Activated CD4-positive, alpha-beta T cell treated with anti-CD3 and anti-CD28 coated beads, Interleukin-2, amount 10 ng/mL, durations not matched to agents 7 days and 5 days (primary cell): ENCODE data around the gene IGF1R. TPM values are rescaled to one million over a fixed set of nuclear protein-coding genes. Genes with fewer than 3 reads are reported as not detected.

Experiments
- CTCF ChIA-PET: fragments of 350-600 bp; sonication (Branson Sonifier 250); formaldehyde crosslinking; loops from one replicate; lab custom pipeline; 2021; ENCODE audit warnings: antibody characterized with exemption; lab: Charles Lee
- POLR2A ChIA-PET: fragments of 350-600 bp; sonication (Branson Sonifier 250); formaldehyde crosslinking; loops from one replicate; lab custom pipeline; 2021; ENCODE audit warnings: antibody characterized with exemption; lab: Charles Lee
- DNase-seq: peaks from one replicate; pipeline ENCODE4 v3.0.0-alpha.2; 2020
- H3K27ac Mint-ChIP-seq: one replicate; pipeline ENCODE4 v1.8.0; 2021; ENCODE audit warnings: mild to moderate bottlenecking, moderate library complexity, mixed read lengths
- H3K27me3 Mint-ChIP-seq: one replicate; pipeline ENCODE4 v1.8.0; 2021; ENCODE audit warnings: mixed read lengths
- H3K36me3 Mint-ChIP-seq: one replicate; pipeline ENCODE4 v1.8.0; 2021; ENCODE audit warnings: low read depth, mixed read lengths
- H3K4me1 Mint-ChIP-seq: one replicate; pipeline ENCODE4 v1.8.0; 2021; ENCODE audit warnings: mixed read lengths
- H3K4me3 Mint-ChIP-seq: one replicate; pipeline ENCODE4 v1.8.0; 2021; ENCODE audit warnings: mild to moderate bottlenecking, moderate library complexity, mixed read lengths
- H3K9me3 Mint-ChIP-seq: one replicate; pipeline ENCODE4 v1.8.0; 2021; ENCODE audit warnings: mixed read lengths
- total RNA-seq, 2 experiments: library from RNA; stranded (reverse); gene quantifications; one replicate each; pipeline ENCODE4 v1.2.3, GENCODE V29; 2021

The IGF1R gene
- total RNA-seq, 2 experiments from 2014 or later = 18.8 to 24.8 TPM

- H3K27ac Mint-ChIP-seq = no peak overlapping the region
- ChIA-PET CTCF (no interaction called here), POLR2A (interaction anchor here (0.7 kb wide), 1 partner anchor 21 kb away, joined by 4 read pairs; no protein-coding TSS in a partner anchor)
Observed at GRCh38 chr15:98728082-98728810, 79.9 kb downstream of the IGF1R start.

DNA sequence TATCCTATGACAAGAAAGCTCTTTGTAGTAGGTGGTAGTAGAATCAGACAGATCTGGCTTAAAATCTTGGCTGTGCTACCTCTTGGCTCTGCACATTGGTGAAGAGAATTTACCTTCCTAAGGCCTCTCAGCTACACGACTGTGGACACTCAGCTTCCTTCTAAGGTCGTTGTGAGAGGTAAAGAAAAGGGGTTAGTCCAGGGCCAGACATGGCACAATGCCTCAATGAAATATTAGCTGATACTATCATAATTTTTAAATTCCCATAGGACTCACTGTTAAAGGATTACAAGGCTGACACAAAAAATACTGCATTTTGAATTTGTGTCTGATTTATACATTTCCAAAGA, 80.4 kb downstream of the IGF1R start:
- Mint-ChIP-seq H3K27me3 (no peaks in the 10 kb centered on the region), H3K9me3 (peaks cover 2% of the 10 kb centered on the region), H3K4me1 (peaks cover 14% of the 10 kb centered on the region), H3K4me3 (no peak overlapping the region), H3K36me3 (peaks cover 7% of the 10 kb centered on the region), H3K27ac (no peak overlapping the region)
- no peak for DNase-seq
- CTCF ChIA-PET = no interaction called here
- POLR2A ChIA-PET = interaction anchor here (0.7 kb wide), 1 partner anchor 22 kb away, joined by 4 read pairs; no protein-coding TSS in a partner anchor

More at GRCh38 chr15:98728082-98728810, 79.9 kb downstream of the IGF1R start:
- H3K27me3 Mint-ChIP-seq = no peaks in the 10 kb centered on the region
- no peak for DNase-seq
- H3K4me1 Mint-ChIP-seq = peaks cover 14% of the 10 kb centered on the region
- no peak overlapping the region for H3K4me3 Mint-ChIP-seq
- peaks cover 2% of the 10 kb centered on the region for H3K9me3 Mint-ChIP-seq
- H3K36me3 Mint-ChIP-seq = peaks cover 7% of the 10 kb centered on the region

GRCh38 chr15:98729446-98730042, 81.2 kb downstream of the IGF1R start:
- ChIA-PET CTCF (no interaction called here), POLR2A (no interaction called here)
- Mint-ChIP-seq H3K36me3 (peaks cover 7% of the 10 kb centered on the region), H3K4me3 (no peak overlapping the region), H3K9me3 (peaks cover 2% of the 10 kb centered on the region), H3K27me3 (no peaks in the 10 kb centered on the region), H3K4me1 (peaks cover 17% of the 10 kb centered on the region), H3K27ac (no peak overlapping the region)
- DNase-seq = no peak

- Mint-ChIP-seq H3K9me3 (no peaks in the 10 kb centered on the region), H3K4me3 (no peak overlapping the region), H3K27ac (no peak overlapping the region), H3K27me3 (no peaks in the 10 kb centered on the region), H3K4me1 (peaks cover 29% of the 10 kb centered on the region), H3K36me3 (peaks cover 3% of the 10 kb centered on the region)
- ChIA-PET POLR2A (no interaction called here), CTCF (interaction anchor here (0.7 kb wide), 1 partner anchor 151 kb away, joined by 3 read pairs; no protein-coding TSS in a partner anchor)
- no peak for DNase-seq
Observed at GRCh38 chr15:98730860-98731711, 82.7 kb downstream of the IGF1R start.

DNA sequence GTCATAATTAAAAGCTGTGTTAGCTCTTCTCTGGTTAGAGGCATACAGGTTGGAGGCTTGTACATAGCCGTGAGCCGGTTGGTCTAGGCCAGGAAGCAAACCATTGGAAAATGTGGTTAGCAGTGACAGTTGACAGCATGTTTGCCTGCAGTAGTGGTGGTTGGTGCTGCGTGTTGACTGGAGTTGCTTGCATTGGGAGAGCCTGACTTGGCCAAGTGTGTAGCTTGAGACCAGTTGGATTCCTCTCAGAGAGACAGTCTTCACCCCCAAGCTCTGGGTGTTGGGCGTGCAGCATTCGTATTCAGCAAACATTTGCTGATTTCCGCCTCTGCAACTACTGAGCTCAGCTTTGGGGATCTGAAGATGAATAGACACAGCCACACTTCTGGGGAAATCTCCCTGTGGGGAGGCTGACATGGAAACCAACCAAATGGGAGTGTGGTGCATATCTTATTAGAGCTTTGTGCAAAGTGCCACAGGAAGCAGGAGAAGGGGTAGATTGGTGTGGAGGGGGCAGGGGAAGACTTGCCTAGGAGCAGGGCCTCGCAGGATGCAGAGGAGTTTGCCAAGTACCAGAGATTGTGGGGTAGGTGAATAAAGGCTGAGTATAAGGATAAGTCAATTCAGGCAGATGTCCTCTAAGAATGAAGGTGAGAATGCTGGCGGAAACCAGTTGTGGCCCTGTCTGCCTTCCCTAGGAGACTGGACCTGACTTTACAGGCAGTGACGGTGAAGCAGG, 83.5 kb downstream of the IGF1R start:
- Mint-ChIP-seq H3K27me3 (no peaks in the 10 kb centered on the region), H3K4me1 (peaks cover 27% of the 10 kb centered on the region)
- CTCF ChIA-PET = interaction anchor here (0.5 to 0.7 kb wide), 2 partner anchors 36 to 150 kb away, joined by 3 to 4 read pairs; no protein-coding TSS in a partner anchor

DNA sequence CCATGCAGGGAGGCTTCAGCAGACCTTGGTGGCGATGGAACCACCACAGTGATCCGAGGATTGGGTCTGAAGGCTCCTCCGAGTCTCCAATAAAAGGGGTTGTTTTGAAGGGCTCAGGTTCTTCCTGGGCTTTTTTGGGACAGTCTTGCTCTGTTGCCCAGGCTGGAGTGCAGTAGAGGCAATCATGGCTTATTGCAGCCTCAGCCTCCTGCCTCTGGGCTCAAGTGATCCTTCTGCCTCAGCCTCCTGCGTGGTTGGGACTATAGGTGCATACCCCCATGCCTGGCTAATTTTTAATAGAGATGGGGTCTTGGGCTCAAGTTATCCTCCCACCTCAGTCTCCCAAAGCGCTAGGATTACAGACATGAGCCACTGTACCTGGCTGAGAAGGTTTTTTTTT, 84.8 kb downstream of the IGF1R start:
- Mint-ChIP-seq H3K9me3 (no peaks in the 10 kb centered on the region), H3K4me3 (no peak overlapping the region), H3K4me1 (peaks cover 23% of the 10 kb centered on the region), H3K36me3 (no peaks in the 10 kb centered on the region), H3K27ac (no peak overlapping the region), H3K27me3 (no peaks in the 10 kb centered on the region)
- ChIA-PET CTCF (interaction anchor here (1.0 kb wide), 1 partner anchor 11 kb away, joined by 3 read pairs; no protein-coding TSS in a partner anchor), POLR2A (no interaction called here)
- DNase-seq = no peak

More for the DNA sequence above, 83.5 kb downstream of the IGF1R start:
- Mint-ChIP-seq H3K27ac (no peak overlapping the region), H3K9me3 (no peaks in the 10 kb centered on the region), H3K36me3 (no peaks in the 10 kb centered on the region), H3K4me3 (no peak overlapping the region)
- POLR2A ChIA-PET = no interaction called here
- no peak for DNase-seq

GRCh38 chr15:98734466-98735199, 86.3 kb downstream of the IGF1R start:
- H3K9me3 Mint-ChIP-seq = no peaks in the 10 kb centered on the region
- no peak for DNase-seq
- H3K4me3 Mint-ChIP-seq = no peak overlapping the region
- peaks cover 38% of the 10 kb centered on the region for H3K4me1 Mint-ChIP-seq
- no peaks in the 10 kb centered on the region for H3K27me3 Mint-ChIP-seq
- CTCF ChIA-PET = no interaction called here
- no peaks in the 10 kb centered on the region for H3K36me3 Mint-ChIP-seq
- POLR2A ChIA-PET = interaction anchor here (0.7 kb wide), 1 partner anchor 832 kb away, joined by 3 read pairs; no protein-coding TSS in a partner anchor
- H3K27ac Mint-ChIP-seq = no peak overlapping the region

DNA sequence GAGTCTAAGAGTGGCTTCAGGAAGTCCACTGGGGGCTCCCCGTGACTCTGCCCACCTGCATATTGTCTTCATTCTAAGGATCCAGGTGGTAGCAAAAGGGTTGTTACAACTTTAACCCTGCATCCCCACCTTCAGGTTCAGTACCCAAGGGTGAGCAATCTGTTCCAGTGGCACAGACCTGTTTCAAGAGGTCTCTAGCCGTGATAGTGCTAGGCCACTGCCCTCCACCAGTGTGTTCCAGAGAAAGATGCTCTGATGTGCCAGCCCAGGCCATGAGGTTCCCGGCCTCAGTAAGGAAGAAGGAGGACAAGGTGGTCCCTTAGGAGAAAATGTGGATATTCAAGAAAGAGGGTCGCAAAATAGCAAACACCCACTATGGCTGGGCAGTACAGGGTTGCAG, 87.0 kb downstream of the IGF1R start:
- Mint-ChIP-seq H3K27ac (no peak overlapping the region), H3K4me3 (no peak overlapping the region), H3K36me3 (no peaks in the 10 kb centered on the region), H3K27me3 (no peaks in the 10 kb centered on the region), H3K4me1 (peaks cover 45% of the 10 kb centered on the region), H3K9me3 (no peaks in the 10 kb centered on the region)
- ChIA-PET CTCF (no interaction called here), POLR2A (no interaction called here)
- DNase-seq = no peak

DNA sequence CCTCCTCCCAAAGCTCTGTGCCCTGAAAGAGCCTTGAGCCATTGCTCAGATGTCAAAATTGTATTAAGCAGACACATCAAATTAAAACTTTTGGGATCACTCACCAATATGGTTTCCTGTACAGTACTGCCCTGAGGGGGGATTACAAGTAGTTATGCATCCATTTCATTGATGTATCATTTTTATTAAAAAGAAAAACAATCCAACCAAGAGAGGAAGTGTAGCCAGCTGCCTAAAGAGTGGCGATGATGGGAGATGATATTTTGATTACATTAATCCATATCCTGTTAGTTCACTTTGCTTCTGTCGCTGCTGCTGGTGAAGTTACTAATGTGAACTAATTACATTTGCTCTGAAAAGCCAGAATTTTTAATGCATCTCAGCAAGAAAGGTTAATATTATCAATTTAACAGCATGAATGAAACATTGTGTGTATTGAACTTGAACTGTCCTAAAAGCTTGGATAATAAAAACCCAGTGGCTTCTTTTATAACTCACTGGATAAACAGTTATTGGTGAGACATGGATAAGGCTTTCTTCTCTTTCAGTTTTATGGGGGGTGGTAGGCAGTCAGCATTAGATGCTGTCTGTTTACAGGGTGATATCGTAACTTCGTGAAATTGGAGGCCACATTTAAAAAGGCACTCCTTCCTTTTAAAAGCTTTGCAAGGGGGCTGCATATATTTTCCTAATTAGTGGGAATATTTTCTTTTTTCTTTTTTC, 87.7 kb downstream of the IGF1R start:
- Mint-ChIP-seq H3K36me3 (no peaks in the 10 kb centered on the region), H3K27ac (no peak overlapping the region), H3K4me3 (no peak overlapping the region), H3K27me3 (no peaks in the 10 kb centered on the region), H3K4me1 (peaks cover 49% of the 10 kb centered on the region), H3K9me3 (no peaks in the 10 kb centered on the region)
- ChIA-PET POLR2A (no interaction called here), CTCF (interaction anchor here (0.6 kb wide), 1 partner anchor 634 kb away, joined by 3 read pairs; no protein-coding TSS in a partner anchor)
- DNase-seq = no peak

GRCh38 chr15:98737159-98737558, 88.8 kb downstream of the IGF1R start:
- no peaks in the 10 kb centered on the region for H3K27me3 Mint-ChIP-seq
- H3K36me3 Mint-ChIP-seq = no peaks in the 10 kb centered on the region
- ChIA-PET POLR2A (no interaction called here), CTCF (no interaction called here)
- no peak for DNase-seq
- peaks cover 53% of the 10 kb centered on the region for H3K4me1 Mint-ChIP-seq
- no peak overlapping the region for H3K27ac Mint-ChIP-seq
- H3K4me3 Mint-ChIP-seq = no peak overlapping the region
- no peaks in the 10 kb centered on the region for H3K9me3 Mint-ChIP-seq

DNA sequence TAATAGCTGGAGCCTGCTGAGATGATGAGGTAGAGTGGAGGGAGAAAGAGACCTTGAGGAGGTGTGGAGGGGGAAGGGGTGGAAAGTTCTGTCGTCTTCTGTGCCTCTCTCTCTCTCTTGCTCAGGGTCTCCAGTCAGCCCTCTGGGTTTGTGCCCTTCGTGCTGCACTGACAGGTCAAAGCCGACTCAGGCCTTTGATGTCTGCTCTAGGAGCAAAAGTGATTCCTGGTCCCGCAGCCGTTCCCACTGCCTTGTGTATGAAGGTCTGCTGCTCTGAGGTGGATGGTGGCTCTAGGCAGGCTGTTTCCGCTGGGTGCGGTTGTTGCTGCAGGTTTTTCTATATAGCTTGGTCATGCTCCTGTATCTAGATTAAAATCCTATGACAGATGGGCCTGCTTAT, 89.4 kb downstream of the IGF1R start:
- H3K27me3 Mint-ChIP-seq = no peaks in the 10 kb centered on the region
- no peaks in the 10 kb centered on the region for H3K9me3 Mint-ChIP-seq
- no peak overlapping the region for H3K27ac Mint-ChIP-seq
- POLR2A ChIA-PET = no interaction called here
- no peak for DNase-seq
- peaks cover 53% of the 10 kb centered on the region for H3K4me1 Mint-ChIP-seq
- H3K4me3 Mint-ChIP-seq = no peak overlapping the region
- CTCF ChIA-PET = no interaction called here
- H3K36me3 Mint-ChIP-seq = no peaks in the 10 kb centered on the region
